Stimulated activated CD4-positive, alpha-beta T cell treated with anti-CD3 and anti-CD28 coated beads, Interleukin-15, amount 100 ng/mL, for 48 hours (primary cell): Measurements from ENCODE around the gene SAP30BP.

Experiments
- DNase-seq, 2 donors: peaks; one replicate each; pipeline ENCODE4 v3.0.0-alpha.2; 2020; ENCODE audit warnings: low read depth in 2 of 2

Gene SAP30BP

DNA sequence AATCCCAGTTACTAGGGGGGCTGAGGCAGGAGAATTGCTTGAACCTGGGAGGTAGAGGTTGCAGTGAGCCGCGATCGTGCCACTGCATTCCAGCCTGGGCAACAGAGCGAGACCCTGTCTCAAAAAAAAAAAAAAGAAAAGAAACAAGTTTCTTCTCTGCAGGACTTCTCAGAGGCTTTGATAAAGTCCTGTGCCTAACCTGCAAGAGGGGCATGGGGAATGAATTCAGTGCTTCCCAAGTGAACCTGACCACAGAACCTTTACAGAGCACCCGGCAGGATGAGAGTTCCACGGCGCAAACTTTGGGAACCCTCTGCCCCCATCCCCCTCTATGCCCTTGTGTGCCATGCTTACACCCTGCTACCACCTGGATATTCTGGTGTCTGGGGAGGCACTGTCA lies 72.0 kb downstream of the SAP30BP start:
- no peak for DNase-seq

DNA sequence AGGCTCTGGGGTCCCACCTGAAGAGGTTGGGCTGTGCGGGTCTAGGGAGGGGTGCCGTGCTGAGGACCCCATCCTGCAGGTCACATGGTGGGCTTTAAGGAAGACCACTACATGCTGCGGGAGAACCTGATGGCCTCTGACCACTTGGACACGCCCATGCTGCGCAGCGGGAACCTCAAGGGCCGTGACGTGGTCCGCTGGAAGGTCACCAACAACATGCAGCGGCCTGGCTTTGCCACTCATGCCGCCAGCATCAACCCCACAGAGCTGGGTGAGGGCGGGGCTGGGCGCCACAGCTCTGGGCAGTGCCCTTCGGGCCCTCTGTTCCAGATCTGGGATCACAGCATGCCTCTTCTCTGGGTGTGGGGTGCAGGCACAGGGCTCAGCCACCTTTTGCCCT lies 72.7 kb downstream of the SAP30BP start:
- no peak for DNase-seq

DNA sequence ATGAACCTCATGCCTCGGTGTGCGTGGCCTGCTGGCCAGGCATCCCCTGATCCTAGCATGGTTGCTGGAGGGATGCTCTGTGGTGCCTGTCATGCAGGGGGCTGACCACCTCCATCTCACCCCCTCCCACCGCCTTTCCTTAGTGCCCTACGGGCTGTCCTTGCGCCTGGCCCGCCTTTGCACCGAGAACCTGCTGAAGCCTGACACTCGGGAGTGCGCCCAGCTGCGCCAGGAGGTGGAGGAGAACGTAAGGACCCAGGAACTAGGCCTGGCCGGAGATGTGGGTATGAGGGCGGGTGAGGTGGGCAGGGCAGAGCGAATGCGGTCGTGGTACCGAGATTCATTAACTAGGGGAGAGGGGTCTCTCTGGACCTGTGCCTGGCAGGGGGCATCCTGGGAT lies 73.1 kb downstream of the SAP30BP start:
- no peak for DNase-seq

DNA sequence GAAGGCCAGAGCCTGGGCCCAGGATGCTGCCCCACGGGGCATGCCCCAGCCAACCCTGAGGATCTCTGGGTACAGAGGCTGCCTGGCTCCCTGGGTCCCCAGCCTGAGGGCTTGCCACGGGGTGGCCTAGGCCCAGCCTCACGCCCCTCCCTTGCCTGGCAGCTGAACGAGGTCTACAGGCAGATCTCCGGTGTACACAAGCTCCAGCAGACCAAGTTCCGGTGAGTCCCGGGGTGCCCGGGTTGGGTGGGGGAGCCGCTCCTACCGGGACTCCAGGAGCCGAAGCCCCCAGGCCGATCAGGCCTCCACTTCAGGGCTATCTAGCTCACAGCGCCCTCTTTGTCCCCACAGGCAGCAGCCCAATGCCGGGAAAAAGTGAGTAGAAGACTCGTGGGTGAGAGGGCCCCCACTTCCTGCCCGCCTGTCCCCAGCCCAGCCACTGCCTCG lies 73.5 kb downstream of the SAP30BP start:
- no peak for DNase-seq

DNA sequence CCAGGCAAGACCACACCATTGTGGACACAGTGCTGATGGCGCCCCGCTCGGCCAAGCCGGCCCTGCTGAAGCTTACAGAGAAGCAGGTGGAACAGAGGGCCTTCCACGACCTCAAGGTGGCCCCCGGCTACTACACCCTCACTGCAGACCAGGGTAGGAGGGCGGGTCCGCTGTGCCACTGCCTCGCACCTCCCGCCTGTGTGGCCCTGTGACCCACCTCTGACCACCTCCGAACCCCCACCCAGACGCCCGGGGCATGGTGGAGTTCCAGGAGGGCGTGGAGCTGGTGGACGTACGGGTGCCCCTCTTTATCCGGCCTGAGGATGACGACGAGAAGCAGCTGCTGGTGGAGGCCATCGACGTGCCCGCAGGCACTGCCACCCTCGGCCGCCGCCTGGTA lies 75.2 kb downstream of the SAP30BP start:
- no peak for DNase-seq

DNA sequence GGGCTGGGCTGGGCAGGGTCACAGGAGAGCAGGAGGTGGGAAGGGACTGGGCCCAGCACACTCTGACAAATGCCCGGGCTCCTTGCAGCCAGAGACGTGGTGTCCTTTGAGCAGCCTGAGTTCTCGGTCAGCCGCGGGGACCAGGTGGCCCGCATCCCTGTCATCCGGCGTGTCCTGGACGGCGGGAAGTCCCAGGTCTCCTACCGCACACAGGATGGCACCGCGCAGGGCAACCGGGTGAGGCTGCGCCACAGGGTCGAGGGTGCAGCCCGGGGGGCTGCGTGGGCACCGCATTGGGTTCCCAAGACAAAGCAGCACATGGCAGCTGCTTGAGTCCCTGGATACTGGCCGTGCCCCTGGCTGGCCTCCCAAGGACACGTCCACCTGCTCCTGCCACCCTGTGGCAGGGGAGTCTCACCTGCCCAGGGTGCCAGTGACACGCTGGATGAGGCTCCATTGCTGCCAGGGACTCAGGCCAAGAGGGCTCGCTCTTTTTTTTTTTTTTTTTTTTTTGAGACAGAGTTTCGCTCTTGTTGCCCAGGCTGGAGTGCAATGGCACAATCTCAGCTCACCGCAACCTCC lies 76.6 kb downstream of the SAP30BP start:
- DNase-seq: no peak

DNA sequence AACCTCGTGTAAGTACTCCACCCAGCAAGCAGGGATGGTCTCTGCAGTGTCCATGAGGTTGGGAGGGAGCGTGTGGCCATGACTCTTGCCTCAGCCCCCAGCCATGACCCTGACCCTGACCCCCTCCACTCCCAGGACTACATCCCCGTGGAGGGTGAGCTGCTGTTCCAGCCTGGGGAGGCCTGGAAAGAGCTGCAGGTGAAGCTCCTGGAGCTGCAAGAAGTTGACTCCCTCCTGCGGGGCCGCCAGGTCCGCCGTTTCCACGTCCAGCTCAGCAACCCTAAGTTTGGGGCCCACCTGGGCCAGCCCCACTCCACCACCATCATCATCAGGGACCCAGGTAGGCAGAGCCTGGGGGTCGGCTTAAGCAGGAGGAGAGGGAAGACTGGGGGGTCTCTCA lies 81.6 kb downstream of the SAP30BP start:
- no peak for DNase-seq

DNA sequence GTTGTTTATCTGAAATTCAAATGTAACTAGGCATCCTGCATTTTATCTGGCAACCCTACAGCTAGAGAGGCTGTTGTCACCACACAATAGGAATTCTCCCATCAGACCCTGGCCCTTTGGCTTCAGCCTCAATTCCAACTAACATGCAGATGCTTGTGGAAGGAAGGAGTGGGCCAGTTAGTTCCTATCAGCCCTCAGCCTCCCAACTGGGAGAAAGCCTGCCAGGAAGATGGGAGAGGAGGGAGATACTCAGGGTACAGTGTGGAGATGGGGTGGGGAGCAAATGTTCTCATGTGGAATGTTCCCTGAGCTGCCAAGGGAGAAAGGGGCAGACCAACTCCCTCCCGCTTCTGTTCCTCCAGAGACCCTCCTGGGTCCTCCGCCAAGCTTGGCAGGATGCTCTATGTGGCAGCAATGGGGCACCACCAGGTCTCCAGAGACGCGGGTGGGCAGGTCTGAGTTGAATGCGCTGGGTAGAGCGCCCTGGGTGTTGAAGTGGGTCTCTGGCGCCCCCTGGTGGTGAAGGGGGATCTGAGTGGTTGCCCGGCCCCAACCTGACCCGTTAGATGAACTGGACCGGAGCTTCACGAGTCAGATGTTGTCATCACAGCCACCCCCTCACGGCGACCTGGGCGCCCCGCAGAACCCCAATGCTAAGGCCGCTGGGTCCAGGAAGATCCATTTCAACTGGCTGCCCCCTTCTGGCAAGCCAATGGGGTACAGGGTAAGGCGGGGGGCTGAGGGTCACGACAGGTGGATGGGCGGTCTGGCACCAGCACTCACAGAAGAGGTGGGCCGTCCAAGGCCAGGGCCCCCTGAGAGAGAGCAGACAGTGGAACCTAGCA lies 82.6 kb downstream of the SAP30BP start:
- DNase-seq: peak; percentile 81 to 85

DNA sequence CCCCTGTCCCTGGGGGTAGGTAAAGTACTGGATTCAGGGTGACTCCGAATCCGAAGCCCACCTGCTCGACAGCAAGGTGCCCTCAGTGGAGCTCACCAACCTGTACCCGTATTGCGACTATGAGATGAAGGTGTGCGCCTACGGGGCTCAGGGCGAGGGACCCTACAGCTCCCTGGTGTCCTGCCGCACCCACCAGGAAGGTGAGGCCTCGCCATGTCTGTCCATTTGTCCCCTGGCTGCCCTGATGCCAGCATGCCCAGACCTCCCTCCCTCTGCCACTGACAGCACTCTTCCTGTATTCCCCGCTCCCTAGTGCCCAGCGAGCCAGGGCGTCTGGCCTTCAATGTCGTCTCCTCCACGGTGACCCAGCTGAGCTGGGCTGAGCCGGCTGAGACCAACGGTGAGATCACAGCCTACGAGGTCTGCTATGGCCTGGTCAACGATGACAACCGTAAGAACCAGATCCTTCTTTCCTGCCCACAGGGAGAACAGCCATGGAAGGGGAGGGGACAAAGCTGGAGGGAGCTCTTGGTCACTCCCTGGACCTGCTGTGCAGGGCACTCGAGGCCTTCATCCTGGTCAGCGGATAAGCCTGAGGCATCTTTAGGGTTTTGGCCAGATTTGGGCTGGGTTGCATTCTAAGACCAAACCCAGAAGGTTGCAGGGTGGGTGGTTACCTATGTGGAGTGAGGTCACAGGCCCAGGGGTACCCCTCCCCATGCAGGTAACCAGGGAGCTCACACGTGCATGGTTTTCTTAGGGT lies 83.7 kb downstream of the SAP30BP start:
- DNase-seq: no peak

DNA sequence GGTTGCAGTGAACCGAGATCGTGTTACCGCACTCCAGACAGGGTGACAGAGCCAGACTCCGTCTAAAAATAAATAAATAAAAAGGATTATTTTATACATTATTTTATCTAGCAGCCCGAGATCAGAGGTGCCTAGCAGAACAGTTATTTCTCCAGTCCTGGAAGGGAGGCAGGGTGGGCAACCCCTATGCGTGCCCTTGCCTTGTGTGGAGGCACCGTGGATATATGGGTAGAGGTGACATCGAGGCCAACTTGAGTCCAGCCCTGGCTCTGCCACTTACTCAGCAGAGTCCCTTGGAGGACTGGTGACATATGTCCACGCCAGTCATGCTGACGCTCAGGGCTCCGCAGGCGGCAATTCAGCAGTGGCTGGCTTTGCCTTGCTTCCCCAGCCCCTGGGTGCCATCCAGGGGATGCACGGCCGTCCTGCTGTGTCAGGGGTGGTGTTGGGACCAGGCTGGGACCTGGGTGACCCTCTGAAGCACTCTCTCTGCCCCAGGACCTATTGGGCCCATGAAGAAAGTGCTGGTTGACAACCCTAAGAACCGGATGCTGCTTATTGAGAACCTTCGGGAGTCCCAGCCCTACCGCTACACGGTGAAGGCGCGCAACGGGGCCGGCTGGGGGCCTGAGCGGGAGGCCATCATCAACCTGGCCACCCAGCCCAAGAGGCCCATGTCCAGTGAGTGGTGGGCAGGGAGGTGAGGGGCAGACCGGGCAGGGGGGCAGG lies 84.7 kb downstream of the SAP30BP start:
- DNase-seq: no peak

DNA sequence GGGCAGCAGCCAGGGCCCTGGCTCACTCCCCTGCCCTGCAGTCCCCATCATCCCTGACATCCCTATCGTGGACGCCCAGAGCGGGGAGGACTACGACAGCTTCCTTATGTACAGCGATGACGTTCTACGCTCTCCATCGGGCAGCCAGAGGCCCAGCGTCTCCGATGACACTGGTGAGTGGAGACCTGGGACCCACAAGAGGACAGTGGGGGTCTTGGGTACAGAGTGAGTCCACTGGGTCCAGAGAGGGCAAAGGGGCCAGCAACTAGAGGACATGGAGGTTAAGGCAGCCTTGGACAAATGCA lies 85.2 kb downstream of the SAP30BP start:
- DNase-seq: no peak

DNA sequence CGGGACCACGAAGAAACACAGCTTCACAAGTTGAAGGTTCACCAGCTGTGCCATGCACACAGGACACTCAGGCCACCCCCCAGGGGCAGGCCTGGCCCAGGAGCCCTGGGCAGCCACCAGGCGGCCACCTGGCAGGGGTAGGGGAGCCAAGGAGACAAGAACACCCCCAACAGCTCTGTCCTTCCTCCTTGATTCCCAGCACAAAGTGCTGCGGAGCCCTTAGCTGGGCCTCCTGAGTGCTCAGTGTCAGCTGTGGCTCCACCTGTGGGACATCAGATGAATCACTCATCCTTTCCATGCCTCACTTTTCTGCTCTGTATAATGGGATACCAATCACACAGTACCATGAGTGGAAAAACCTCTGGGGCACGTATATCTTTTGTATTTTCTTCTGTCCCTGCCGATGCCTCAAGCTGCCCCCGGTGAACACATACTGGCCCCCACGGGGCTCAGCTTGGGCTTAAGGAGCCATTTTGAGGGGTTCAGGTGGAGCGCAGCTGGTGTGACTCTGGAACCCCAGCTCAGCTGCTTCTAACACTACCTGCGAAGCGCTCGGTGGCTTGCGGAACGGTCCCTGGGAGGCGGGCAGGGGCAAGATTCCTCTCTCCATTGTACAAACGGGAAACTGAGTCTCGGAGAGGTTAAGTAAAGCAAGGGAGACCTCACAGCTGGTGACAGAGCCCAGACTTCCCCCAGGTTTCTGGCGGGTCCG lies 85.8 kb downstream of the SAP30BP start:
- no peak for DNase-seq

DNA sequence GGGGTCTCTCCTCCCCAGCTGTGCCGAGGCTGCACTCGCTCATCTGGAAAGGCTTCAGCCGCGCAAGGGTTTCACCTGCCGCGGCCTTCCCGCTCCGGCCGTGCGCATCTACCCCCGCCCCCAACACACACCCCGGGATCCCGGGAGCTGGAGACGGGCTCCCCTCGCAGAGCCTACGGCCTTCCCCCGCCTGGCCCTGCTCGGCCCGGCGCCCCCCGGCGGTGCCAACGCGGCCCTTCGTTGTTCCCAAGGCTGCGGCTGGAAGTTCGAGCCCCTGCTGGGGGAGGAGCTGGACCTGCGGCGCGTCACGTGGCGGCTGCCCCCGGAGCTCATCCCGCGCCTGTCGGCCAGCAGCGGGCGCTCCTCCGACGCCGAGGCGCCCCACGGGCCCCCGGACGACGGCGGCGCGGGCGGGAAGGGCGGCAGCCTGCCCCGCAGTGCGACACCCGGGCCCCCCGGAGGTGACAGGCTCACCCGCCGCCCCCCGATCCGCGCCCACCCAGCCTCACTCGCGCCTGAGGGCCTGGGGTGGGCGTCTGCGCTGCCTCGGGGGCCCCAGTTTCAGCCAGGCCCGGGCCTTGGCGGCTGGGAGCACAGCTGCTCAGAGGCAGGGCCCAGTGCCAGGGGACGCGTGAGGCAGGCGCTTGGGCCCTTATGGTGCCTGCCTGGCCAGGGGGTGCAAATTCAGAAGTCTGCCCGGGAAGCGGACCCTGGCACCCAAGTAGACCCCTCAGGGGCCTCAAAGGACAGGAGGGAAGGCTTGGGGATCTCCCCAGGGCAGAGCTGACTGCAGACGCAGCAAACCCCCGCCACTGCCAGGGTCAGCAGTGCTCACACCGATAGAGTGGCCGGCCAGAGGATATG lies 86.6 kb downstream of the SAP30BP start:
- DNase-seq: peak in 1 of 2 donors; percentile 65

DNA sequence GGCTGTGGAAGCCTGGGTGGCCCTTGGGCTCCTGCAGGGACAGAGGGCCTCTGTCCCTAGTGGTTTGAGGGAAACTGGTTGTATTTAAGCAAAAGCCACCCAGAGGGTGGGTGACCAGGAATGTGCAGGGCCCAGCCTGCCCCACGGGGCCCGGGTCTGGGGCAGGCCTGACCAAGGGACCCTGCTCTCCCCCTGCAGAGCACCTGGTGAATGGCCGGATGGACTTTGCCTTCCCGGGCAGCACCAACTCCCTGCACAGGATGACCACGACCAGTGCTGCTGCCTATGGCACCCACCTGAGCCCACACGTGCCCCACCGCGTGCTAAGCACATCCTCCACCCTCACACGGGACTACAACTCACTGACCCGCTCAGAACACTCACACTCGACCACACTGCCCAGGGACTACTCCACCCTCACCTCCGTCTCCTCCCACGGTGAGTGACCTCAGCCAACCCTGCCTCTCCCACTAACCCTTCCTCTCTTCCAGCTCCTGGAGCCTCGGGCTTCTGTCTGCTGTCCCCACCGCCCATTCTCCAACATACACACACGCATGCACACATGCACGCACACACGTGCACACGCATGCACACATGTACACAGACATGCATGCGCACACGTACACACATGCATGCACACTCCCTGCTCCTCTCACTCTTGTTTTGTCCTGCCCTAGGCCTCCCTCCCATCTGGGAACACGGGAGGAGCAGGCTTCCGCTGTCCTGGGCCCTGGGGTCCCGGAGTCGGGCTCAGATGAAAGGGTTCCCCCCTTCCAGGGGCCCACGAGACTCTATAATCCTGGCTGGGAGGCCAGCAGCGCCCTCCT lies 87.5 kb downstream of the SAP30BP start:
- no peak for DNase-seq

DNA sequence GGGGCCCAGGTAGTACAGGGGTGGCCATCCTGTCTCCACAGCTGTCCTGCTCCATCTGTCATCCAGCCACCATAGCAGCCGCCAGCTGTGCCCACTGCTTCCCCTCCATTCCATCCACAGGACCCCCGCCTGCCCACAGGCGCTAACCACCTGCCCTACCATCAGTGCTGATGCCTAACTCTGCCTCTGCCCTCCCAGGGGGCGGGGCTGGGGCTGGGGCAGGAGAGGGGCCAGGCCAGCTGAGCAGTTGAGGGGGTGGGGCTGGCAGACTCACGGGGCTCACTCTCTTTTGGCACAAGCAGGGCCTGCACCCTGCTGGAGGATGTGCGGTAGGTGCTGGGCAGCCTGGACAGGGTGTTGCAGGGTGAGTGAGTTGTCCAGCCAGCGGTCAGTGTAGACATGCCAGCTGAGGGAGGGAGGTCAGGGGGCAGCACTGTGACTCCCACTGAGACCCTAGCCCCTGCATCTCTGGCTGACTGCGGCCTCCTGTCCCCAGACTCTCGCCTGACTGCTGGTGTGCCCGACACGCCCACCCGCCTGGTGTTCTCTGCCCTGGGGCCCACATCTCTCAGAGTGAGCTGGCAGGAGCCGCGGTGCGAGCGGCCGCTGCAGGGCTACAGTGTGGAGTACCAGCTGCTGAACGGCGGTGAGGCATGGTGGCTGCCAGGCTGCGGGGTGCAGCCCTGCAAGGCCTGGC lies 88.2 kb downstream of the SAP30BP start:
- DNase-seq: no peak

DNA sequence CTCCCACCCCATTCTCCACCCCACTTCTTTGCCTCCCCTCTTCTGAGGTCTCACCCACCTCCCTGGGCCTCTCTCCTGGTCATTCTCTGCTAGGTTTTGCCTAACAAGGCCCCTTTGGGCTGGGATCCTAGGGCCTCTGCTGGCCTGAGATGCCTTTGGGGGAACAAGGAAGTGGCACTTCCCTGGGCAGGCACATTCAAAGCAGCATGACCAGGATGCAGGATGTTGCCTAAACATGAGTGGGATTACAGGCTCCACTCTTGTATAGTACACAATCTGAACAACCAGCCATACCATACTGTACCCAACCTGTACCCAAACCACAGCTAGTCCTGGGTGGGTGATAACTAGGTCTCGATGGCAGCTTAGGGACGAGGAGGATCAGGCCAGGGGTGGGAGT lies 88.9 kb downstream of the SAP30BP start:
- DNase-seq: no peak

DNA sequence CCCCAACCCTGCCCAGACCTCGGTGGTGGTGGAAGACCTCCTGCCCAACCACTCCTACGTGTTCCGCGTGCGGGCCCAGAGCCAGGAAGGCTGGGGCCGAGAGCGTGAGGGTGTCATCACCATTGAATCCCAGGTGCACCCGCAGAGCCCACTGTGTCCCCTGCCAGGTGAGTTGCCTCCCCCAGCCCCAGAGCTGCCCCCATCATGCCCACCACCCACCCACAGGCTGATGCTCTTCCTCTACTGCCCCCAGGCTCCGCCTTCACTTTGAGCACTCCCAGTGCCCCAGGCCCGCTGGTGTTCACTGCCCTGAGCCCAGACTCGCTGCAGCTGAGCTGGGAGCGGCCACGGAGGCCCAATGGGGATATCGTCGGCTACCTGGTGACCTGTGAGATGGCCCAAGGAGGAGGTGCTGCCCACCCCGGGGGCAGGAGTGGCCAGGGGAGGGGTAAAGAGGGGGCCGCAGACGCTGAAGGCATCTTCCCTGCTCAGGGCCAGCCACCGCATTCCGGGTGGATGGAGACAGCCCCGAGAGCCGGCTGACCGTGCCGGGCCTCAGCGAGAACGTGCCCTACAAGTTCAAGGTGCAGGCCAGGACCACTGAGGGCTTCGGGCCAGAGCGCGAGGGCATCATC lies 89.4 kb downstream of the SAP30BP start:
- DNase-seq: no peak

DNA sequence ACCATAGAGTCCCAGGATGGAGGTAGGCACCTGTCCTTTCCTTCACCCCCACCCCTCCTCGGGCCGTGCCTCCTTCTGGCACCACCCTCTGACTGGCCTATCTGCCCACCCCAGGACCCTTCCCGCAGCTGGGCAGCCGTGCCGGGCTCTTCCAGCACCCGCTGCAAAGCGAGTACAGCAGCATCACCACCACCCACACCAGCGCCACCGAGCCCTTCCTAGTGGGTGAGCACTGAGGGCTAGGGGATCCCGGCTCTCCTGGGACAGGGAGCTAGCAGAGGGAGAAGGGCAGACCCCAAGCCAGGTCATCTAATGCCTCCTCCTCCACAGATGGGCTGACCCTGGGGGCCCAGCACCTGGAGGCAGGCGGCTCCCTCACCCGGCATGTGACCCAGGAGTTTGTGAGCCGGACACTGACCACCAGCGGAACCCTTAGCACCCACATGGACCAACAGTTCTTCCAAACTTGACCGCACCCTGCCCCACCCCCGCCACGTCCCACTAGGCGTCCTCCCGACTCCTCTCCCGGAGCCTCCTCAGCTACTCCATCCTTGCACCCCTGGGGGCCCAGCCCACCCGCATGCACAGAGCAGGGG lies 90.0 kb downstream of the SAP30BP start:
- no peak for DNase-seq
